GM13977 (cell line): ENCODE measurements around the gene COL4A2.

Source experiments
- DNase-seq: peaks from one replicate; pipeline ENCODE4 v3.0.0; 2012; ENCODE audit warnings: low spot score
- CTCF ChIP-seq: IDR thresholded peaks from 2 replicates; pipeline ENCODE4 v1.5.1; 2012; ENCODE audit warnings: mild to moderate bottlenecking, control low read depth; ENCODE audit not compliant: insufficient read depth; ENCODE audit errors: extremely low read depth, missing control alignments
- in situ Hi-C: fragments of 300-500 bp; cut with MboI; formaldehyde crosslinking; loops from one replicate; pipeline ENCODE4 v1.12.0; 2022; ENCODE audit warnings: low sequenced_read_pairs, low pct_unique_long_range_greater_than_20kb, mixed read lengths, inconsistent platforms; ENCODE audit not compliant: unreplicated experiment

The COL4A2 gene

GRCh38 chr13:110360598-110360997 is 53.5 kb downstream of the COL4A2 start:
- in situ Hi-C loops = no loop called here
- DNase-seq = no peak

DNA sequence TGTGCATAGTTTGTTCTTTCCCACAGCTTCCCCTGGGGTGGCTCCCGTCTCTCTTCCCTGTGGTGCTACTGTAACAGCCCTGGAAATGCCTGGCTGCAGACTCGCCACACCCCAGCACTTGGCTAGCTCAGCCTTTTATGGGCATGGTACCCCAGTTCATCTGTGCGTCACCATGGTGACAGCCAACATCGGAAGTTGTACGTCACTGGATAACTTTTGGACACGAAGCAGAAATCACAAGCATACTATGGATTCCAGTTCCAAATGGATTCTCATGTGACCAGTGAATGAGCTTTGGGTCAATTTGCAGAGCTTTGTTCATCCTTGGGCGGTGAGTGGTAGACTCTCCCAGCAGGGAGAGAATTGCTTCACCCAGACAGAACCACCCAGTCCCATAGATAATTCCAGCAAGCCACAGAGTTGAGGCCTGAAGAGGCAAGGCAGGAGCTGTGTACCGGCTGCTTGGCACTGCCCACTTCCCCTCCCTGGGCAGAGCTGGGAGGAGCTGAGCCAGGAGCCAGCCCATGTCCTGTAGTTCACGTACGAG is 54.4 kb downstream of the COL4A2 start:
- DNase-seq = no peak
- TF ChIP-seq CTCF = no peak
- in situ Hi-C loops = no loop called here

More at GRCh38 chr13:110360598-110360997, 53.5 kb downstream of the COL4A2 start:
- no peak for TF ChIP-seq CTCF

DNA sequence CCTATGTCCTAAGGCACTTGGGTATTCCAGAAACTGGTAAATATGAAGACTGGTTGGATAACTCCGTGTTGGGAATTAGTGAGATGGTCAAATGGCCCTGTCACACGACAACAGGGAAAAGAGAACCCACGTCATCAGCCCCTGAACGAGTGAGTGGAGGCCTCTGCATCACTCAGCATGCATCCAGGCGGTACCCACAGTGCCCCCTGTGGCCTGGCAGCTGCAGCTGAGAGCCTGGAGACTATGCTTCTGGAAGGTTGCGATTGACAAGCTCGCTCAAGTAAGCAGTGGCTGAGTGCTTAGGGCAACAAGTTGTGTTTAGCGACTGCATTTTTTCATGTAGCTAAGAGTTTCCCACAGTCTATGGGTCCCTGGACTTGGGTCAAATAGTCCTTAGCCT is 55.9 kb downstream of the COL4A2 start:
- DNase-seq = no peak
- no peak for TF ChIP-seq CTCF
- in situ Hi-C loops = no loop called here

DNA sequence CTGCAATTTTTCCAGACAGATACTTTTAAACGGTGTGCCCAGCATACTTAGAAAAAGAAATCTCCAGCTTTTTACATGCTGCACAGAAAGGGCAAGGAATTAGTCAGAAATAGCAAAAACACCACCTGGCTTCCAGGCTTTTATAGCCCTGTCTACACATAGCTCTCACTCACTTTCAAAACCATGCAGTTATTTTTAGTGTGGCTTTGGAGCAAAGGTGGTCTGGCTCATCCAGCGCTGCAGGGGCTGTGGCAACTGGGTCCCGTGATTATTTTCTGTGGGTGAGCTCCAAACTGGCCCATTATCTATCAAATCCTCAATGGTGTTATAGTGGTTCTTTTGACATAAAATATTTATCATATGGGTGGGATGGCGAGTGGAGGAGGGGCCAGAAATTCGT is 57.0 kb downstream of the COL4A2 start:
- in situ Hi-C loops = no loop called here
- TF ChIP-seq CTCF = no peak
- no peak for DNase-seq

DNA sequence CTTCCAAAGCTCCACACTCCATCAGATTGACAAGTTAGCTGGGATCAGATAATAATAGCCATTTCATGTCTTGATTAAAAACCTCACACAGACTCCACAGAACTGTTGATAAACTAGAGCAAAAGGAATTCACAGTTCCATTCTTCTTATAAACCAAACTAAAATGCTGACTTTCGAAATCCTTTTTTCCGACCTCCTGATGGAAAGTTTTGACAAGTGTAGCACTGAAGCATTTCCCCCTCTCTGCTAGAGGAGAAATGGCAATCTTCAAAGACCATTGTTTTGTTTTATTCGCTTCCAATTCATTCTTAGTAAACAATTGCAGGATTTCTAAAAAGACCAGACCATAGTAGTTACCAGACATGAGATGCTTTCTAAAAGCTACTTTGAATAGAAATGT is 58.8 kb downstream of the COL4A2 start:
- no peak for DNase-seq
- in situ Hi-C loops = no loop called here
- no peak for TF ChIP-seq CTCF

DNA sequence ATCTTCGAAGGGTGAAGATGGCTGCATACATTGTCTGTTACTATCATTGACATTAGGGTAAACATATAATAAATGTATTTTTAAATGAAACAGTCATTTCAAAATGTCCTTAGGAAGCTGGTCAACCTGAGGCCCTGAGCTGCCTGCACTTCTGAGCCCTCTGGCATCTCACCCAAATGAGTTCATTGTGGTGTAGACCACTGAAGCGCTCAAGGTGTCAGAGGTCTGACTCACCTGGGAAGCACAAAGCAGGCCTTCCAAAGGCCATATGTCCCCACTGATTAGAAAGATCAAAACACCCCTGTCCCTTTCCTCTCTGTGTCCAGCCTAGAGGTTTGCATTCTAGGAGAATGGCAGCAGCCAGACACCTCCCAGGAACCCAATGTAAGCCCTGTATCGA is 59.6 kb downstream of the COL4A2 start:
- no peak for DNase-seq
- in situ Hi-C loops = no loop called here

More for the DNA sequence above, 59.6 kb downstream of the COL4A2 start:
- TF ChIP-seq CTCF = no peak
